CD4-positive, alpha-beta T cell treated with Interleukin-6 for 4 hours (primary cell): ENCODE data around the gene ALK.
"Not testable (repeated sequence)": the region's sequence is repeated elsewhere in the genome, so short reads cannot be mapped to it uniquely, and the experiment has no call there.

Source experiments
- DNase-seq: peaks from one replicate; pipeline ENCODE4 v3.0.0-alpha.2; 2020; ENCODE audit warnings: mixed read lengths

Gene ALK

DNA sequence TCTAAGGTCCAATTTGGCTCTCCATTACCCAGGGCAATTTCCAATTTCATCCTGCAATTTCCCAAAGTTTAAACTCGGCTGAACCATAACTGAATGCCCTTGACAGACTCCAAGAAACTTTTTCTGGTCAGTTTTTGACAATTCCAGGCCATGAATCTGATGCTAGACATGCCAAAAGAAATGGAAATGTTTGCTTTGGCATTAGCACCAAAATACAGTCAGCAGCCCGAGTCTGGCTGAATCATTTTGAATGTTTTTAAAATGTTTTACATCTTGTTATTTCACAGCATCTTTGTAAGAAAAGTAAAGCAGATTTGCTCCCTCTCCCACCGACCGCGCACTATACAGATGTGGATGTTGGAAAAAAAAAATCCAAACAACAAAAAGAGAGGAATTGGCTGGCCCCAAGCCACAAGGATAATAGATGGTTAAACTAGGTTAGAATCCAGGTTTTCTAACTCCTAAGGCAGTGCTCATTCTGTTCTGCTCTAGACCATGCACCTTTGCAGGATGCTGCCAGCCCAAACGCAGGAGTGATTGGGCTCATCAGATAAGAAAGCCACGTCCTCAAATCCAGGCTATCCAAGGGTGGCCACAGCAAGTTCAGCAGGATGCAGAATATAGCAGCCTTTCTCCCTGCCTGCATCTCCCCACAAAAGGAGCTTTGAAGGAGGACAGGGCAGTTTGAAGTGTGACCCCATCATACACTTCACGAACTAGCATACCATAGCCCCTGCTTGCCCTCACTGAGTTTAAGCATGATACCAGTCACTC lies 167.5 kb downstream of the ALK start:
- no peak for DNase-seq

GRCh38 chr2:29751390-29751789 lies 170.0 kb downstream of the ALK start:
- no peak for DNase-seq

DNA sequence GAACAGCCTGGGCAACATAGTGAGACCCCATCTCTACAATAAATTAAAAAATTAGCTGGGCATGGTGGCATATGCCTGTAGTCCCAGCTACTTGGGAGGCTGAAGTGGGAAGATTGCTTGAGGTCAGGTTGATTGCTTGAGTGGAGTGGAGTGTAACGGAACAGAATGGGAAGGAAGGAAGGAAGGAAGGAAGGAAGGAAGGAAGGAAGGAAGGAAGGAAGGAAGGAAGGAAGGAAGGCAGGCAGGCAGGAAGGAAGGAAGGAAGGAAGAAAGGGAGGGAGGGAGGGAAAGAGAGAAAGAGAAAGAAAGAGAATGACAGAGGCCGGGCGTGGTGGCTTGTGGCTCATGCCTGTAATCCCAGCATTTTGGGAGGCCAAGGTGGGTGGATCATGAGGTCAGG lies 170.9 kb downstream of the ALK start:
- DNase-seq, result not testable (repeated sequence)

DNA sequence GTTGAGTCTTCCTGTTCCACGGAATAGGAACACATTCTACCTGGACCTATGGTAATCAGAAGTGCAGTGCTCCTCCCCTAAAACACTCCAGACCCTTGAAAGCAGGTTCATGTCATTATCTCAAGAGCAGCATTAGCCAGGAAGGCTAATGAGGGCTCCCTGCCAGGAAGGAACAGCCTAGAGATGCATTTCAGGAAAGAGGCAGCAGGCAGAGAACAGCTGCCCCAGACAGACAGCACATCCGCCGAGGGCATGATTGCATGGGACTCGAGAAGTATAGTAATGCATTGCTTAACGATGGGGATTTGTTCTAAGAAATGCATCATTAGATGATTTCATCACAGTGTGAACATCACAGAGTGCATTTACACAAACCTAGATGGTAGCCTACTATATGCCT lies 171.5 kb downstream of the ALK start:
- DNase-seq, result no peak

- DNase-seq, result no peak
Measured at GRCh38 chr2:29749041-29749440, 172.3 kb downstream of the ALK start.

DNA sequence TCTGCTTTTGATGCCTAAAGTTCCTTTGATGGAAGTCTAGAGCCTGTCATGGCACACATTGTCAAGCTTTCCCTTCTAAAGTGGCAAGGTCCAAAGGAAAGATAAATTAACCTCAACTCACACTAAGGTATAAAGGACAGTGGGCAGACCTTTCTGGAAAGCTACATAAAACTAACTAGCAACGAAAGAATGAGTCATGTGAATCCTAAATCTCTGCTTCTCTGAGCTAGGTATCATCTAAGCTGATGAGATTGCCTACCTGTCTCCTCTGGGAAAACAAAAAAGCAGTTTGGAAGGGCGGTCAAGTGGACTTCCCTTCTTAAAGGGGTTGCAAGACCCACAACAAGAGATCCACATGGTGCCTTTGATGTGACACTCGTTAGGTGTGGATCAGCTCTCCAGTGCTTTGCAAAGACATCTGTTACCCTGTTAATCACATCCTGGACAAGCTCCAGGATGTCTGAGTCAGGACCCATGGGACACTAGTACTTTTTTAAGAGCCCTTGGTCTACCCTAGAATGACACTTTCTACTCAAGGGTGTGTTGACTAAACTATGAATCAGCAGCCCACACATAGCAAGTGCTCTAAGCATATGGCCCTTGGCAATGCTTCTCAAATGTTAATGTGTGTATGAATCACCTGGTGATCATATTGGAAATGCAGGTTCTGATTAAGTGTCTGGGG lies 173.5 kb downstream of the ALK start:
- no peak for DNase-seq

DNA sequence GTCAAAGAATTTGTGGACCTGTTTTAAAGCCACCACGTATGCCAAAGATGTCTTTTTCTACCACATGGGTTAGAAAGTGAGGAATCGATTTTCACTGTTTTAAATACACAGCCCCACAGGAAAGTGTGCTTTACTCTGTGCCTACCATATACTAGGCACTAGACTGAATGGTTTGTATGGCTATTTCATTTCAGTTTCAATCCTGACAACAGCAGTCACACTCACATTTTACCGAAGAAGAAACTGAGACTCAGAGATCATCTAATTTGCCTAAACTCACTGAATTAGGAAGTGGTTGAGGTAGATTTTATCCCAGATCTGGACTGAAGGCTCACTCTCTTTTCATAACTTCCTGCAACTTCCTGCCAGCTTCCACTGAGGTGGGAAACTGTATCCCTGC lies 176.4 kb downstream of the ALK start:
- no peak for DNase-seq

DNA sequence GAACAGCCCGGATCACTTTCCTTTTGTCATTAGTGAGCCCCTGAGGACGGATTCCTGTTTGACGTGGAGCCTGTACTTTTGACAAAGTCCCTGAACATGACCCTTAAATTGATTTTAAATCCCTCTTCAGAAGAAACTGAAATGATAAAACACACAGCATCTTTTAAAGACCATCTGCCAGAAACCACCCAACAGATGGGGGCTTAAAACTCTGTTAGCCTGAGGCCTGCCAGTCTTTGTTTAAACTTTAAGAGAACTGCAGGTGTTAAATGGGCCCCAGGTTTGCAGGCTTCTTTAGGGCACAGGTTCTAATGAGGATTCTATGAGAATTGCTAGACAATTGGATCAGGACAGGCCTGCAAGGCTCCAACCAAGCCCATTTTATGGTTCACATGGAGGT lies 177.9 kb downstream of the ALK start:
- DNase-seq, result no peak

DNA sequence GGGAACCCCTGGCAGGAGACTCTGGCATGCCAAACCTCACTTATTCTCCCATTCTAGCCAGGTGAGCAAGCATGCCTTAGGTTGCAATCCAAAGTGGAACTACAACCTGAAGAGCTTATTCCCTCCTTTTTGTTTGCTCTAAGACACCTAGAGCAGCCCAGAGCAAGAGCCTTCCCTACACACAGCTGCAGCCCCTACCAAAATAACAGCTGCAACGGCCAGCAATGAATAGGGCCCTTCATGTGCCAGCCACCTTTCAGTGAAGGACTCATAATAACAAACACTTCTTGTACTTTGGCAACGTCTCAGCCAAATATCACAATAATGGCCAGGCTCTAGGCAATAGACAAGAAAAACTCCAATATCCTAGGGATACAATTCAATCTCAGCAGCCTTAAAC lies 178.7 kb downstream of the ALK start:
- no peak for DNase-seq

DNA sequence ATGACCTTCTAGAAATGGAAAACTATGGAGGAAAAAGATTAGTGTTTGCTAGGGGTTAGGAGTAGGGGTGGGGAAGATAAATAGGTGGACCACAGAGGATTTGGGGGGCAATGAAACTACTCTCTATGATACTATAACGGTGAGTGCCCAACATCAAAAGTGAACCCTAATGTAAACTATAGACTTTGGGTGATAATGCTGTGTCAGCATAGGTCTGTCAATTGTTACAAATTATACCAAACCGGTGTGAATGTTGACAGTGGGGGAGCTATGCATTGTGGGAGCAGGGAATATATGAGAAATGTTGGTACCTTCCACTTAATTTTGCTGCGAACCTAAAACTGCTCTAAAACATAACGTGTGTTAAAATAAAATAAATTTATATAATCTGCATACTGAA lies 180.3 kb downstream of the ALK start:
- no peak for DNase-seq

DNA sequence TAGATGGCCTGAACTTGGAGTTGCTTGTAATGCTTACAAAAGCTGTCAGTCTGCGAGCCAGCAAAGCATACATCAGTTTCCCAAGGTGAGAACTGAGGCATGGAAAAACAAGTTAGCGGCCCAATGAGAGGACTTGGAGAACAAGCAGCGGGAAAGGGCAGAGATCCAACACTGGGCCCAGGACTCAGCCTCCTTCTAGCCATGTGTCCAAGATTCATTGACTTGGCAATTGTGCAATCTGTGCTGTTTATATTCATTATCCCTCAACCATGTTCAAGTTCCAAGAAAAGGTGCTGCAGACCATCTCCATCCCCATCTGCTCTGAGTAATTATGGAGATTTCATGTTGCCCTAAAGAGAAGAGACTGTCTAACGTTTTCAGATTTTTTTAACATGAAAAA lies 187.4 kb downstream of the ALK start:
- DNase-seq, result no peak

DNA sequence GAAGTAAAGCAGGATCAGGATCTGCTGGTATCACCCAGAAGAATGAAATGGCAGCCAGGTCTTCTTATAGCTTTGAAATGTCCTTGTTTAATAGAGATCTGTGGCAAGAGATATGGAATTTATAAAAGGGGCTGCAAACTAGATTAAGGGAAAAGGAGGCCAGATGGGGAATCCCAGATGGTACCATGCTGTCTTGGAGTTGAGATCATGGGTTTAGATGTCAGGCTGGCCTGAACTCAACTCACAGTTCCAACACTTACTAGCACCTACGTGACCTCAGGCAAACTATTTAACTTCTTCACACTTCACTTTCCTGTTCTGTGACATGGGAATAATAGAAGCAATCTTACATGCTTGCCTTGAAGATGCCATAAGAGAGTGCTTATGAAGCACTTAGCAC lies 188.2 kb downstream of the ALK start:
- DNase-seq, result no peak

- DNase-seq, result no peak
Measured at GRCh38 chr2:29731948-29732347, 189.4 kb downstream of the ALK start.

GRCh38 chr2:29729932-29730331 lies 191.5 kb downstream of the ALK start:
- DNase-seq, result no peak

GRCh38 chr2:29729401-29729800 lies 192.0 kb downstream of the ALK start:
- no peak for DNase-seq

DNA sequence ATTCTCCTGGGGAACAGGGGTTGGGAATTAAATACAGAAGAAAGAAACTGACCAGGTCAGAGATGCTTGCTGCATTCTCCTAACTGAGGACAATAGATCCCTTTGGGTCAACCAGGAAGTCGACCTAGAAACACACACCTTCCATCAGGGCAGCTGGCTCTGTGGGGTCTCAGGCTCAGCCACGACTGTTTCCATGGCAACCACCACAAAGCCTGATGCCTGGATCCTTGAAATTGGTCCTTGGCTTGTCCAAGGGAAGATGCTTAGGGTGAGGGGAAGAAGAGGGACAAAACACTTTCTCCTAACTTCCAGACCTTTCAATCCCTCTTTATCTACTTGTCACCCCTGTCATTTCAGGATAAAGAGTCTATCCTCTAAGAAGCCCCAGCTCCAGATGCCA lies 194.4 kb downstream of the ALK start:
- DNase-seq, result no peak

- DNase-seq, result no peak
Measured at GRCh38 chr2:29725610-29726009, 195.8 kb downstream of the ALK start.

DNA sequence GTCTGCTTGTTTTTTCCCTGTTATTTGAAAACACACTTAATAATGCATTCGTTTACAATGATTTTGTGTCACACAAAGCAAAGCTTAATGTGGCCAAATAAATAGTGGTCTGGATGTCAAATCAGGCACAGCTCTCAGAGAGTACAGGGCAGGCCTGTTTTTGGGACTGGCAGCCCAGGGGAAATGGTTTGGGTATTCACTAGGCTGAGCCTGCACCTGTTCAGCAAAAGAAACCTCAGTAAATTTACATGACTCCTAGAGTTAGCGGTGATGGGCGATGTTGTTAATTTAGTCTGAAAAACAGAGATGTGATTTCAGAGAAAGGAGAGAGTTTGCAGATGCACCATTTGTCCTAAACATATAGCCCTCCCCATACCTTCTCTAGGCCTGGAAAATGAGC lies 197.1 kb downstream of the ALK start:
- no peak for DNase-seq

GRCh38 chr2:29723255-29724001 lies 198.0 kb downstream of the ALK start:
- DNase-seq, result no peak

DNA sequence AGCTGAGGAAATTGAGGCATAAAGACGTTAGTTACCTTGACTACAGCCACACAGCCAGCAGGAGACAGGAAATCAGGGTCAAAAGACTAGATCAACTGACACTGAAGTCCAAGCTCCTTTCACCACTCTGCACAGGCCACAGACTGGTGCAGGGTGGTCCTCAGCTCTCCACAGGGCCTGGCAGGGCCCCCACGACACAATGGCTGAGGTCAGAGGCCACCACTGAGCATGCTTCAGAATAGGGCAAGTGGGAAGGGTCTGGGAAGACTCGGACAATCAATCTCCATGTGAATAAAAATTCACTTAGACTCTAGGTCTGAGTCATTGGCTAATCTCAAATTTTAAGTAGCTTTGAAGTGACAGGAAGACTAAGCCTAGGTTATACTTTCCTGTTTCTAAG lies 201.7 kb downstream of the ALK start:
- DNase-seq, result no peak

- DNase-seq, result no peak
Measured at GRCh38 chr2:29718076-29718686, 203.2 kb downstream of the ALK start.

DNA sequence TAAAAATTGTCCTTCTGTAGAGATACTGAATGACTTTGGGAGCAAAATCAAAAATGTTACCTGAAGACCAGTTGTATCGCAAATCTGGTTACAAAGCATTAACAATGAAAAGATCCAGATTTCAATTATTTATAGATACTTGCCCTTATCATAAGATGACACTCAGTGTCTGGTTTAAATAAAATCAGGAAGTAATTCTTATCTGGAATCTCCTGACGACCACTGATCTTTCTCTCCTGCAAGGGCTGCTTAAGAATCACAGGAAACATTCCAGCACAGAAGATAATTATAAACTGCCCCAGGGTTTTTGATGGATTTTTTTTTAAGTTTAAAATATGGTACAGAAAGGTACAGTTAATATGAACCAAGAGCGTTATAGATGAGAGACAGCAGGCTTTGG lies 205.7 kb downstream of the ALK start:
- DNase-seq, result no peak

DNA sequence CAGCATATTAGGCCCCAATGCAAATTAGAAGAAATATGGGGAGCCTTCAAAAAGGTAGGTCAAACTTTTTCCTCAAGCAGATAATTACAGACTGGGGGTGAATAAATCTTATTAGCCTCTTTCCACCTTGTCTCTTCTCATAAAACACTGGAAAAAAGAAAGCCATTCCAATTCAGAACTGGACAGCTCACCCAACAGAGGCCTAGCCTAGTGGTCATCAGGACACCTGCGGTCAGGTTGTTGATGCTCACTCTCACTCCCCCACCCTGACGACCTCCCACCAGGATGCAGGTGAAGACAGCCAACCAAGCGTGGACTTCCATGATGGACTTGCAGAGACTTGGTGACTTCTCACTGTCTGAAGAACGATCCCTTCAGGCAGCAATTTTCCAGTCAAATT lies 207.1 kb downstream of the ALK start:
- DNase-seq, result no peak
